H9 (cell line): ENCODE results near the gene RASA3. TPM values are rescaled to one million over a fixed set of nuclear protein-coding genes. Genes with fewer than 3 reads are reported as not detected.

Source experiments
- DNase-seq: peaks from one replicate; pipeline ENCODE4 v3.0.0-alpha.2; 2017
- H2AFZ ChIP-seq: one replicate; pipeline ENCODE4 v1.6.1; 2013; ENCODE audit warnings: mild to moderate bottlenecking, low read length, control low read depth, moderate library complexity
- H2AK5ac ChIP-seq: 2 replicates; pipeline ENCODE4 v1.6.1; 2013; ENCODE audit warnings: low read length, control low read depth, mixed read lengths; ENCODE audit not compliant: insufficient read length
- H2BK120ac ChIP-seq: one replicate; pipeline ENCODE4 v1.6.1; 2013; ENCODE audit warnings: low read depth, mild to moderate bottlenecking, low read length, control low read depth, inconsistent platforms; ENCODE audit not compliant: poor library complexity, severe bottlenecking
- H2BK12ac ChIP-seq: 2 replicates; pipeline ENCODE4 v1.6.1; 2013; ENCODE audit warnings: low read length, control low read depth, mixed read lengths, low read depth; ENCODE audit not compliant: insufficient read length
- H2BK15ac ChIP-seq: 2 replicates; pipeline ENCODE4 v1.6.1; 2013; ENCODE audit warnings: low read depth, low read length, control low read depth
- H2BK20ac ChIP-seq: one replicate; pipeline ENCODE4 v1.6.1; 2013; ENCODE audit warnings: low read depth, mild to moderate bottlenecking, low read length, control low read depth, inconsistent platforms; ENCODE audit not compliant: poor library complexity, severe bottlenecking
- H2BK5ac ChIP-seq: 2 replicates; pipeline ENCODE4 v1.6.1; 2013; ENCODE audit warnings: low read length, control low read depth, mixed read lengths; ENCODE audit not compliant: insufficient read length
- H3K14ac ChIP-seq: 2 replicates; pipeline ENCODE4 v1.6.1; 2013; ENCODE audit warnings: low read length, control low read depth; ENCODE audit not compliant: insufficient read depth
- H3K18ac ChIP-seq: 2 replicates; pipeline ENCODE4 v1.6.1; 2013; ENCODE audit warnings: low read depth, mild to moderate bottlenecking, mixed read lengths, low read length, control low read depth; ENCODE audit not compliant: insufficient read length
- H3K23ac ChIP-seq: 2 replicates; pipeline ENCODE4 v1.6.1; 2013; ENCODE audit warnings: low read length, control low read depth, mixed read lengths, low read depth; ENCODE audit not compliant: insufficient read length
- H3K23me2 ChIP-seq: 2 replicates; pipeline ENCODE4 v1.6.1; 2013; ENCODE audit warnings: low read depth, mild to moderate bottlenecking, mixed read lengths, low read length, control low read depth; ENCODE audit not compliant: insufficient read length, poor library complexity, severe bottlenecking
- H3K27ac ChIP-seq: 2 replicates; pipeline ENCODE4 v1.5.1; 2013; ENCODE audit warnings: low read length, control low read depth, mixed read lengths, low read depth; ENCODE audit not compliant: insufficient read length
- H3K27me3 ChIP-seq: 2 replicates; pipeline ENCODE4 v1.6.1; 2013; ENCODE audit warnings: low read length, control low read depth, inconsistent platforms; ENCODE audit not compliant: insufficient read depth
- H3K4ac ChIP-seq: 2 replicates; pipeline ENCODE4 v1.6.1; 2013; ENCODE audit warnings: low read depth, mild to moderate bottlenecking, control low read depth, inconsistent platforms, low read length, moderate library complexity
- H3K4me1 ChIP-seq: 2 replicates; pipeline ENCODE4 v1.6.1; 2013; ENCODE audit warnings: low read length, control low read depth, inconsistent platforms; ENCODE audit not compliant: insufficient read depth
- H3K4me2 ChIP-seq: 2 replicates; pipeline ENCODE4 v1.6.1; 2013; ENCODE audit warnings: low read length, control low read depth, mixed read lengths; ENCODE audit not compliant: insufficient read length, insufficient read depth
- H3K56ac ChIP-seq: 2 replicates; pipeline ENCODE4 v1.6.1; 2013; ENCODE audit warnings: low read depth, mild to moderate bottlenecking, mixed read lengths, low read length, control low read depth; ENCODE audit not compliant: insufficient read length
- H3K79me1 ChIP-seq: 2 replicates; pipeline ENCODE4 v1.6.1; 2013; ENCODE audit warnings: low read depth, mild to moderate bottlenecking, moderate library complexity, low read length, control low read depth, inconsistent platforms; ENCODE audit not compliant: insufficient read depth, poor library complexity, severe bottlenecking
- H3K79me2 ChIP-seq: 2 replicates; pipeline ENCODE4 v1.6.1; 2013; ENCODE audit warnings: low read length, control low read depth, inconsistent platforms; ENCODE audit not compliant: insufficient read depth
- H3K9ac ChIP-seq: 2 replicates; pipeline ENCODE4 v1.6.1; 2013; ENCODE audit warnings: low read length, control low read depth, mixed read lengths; ENCODE audit not compliant: insufficient read length; ENCODE audit errors: extremely low read depth
- H3K9me3 ChIP-seq: one replicate; pipeline ENCODE4 v1.6.1; 2013; ENCODE audit warnings: low read depth, low read length, inconsistent platforms; ENCODE audit not compliant: control insufficient read depth
- H3T11ph ChIP-seq: one replicate; pipeline ENCODE4 v1.6.1; 2013; ENCODE audit warnings: mild to moderate bottlenecking, low read length, control low read depth, inconsistent platforms
- H4K20me1 ChIP-seq: one replicate; pipeline ENCODE4 v1.6.1; 2013; ENCODE audit not compliant: control insufficient read depth, insufficient read length, insufficient read depth
- H4K5ac ChIP-seq: 2 replicates; pipeline ENCODE4 v1.6.1; 2013; ENCODE audit warnings: low read depth, mild to moderate bottlenecking, mixed read lengths, low read length, control low read depth; ENCODE audit not compliant: insufficient read length
- H4K8ac ChIP-seq: replicated peaks from 2 replicates; pipeline ENCODE4 v1.6.1; 2013; ENCODE audit warnings: low read length, control low read depth, mixed read lengths, low read depth; ENCODE audit not compliant: insufficient read length
- H4K91ac ChIP-seq: 2 replicates; pipeline ENCODE4 v1.6.1; 2013; ENCODE audit warnings: low read depth, mild to moderate bottlenecking, moderate library complexity, mixed read lengths, low read length, control low read depth; ENCODE audit not compliant: insufficient read length
- H3K27ac Mint-ChIP-seq, 3 experiments: 2 replicates in 2 of 3; 3 replicates in 1 of 3; pipeline ENCODE4 v1.8.0; 2020 to 2021; ENCODE audit warnings: mixed read lengths in 3 of 3, mild to moderate bottlenecking in 1 of 3, moderate library complexity in 1 of 3
- H3K27me3 Mint-ChIP-seq: 2 replicates; pipeline ENCODE4 v1.8.0; 2021; ENCODE audit warnings: low read depth, mild to moderate bottlenecking, moderate library complexity, mixed read lengths
- H3K36me3 Mint-ChIP-seq, 3 experiments: 2 replicates in 2 of 3; 3 replicates in 1 of 3; pipeline ENCODE4 v1.8.0; 2020 to 2021; ENCODE audit warnings: low read depth in 3 of 3, mixed read lengths in 3 of 3; ENCODE audit not compliant: insufficient read depth in 1 of 3
- H3K4me1 Mint-ChIP-seq, 2 experiments: 2 replicates each; pipeline ENCODE4 v1.8.0; 2020; ENCODE audit warnings: mixed read lengths in 2 of 2
- H3K4me3 Mint-ChIP-seq, 2 experiments: 2 replicates in 1 of 2; 3 replicates in 1 of 2; pipeline ENCODE4 v1.8.0; 2020 to 2021; ENCODE audit warnings: mild to moderate bottlenecking in 2 of 2, mixed read lengths in 2 of 2, moderate library complexity in 1 of 2
- H3K9me3 Mint-ChIP-seq, 2 experiments: 2 replicates in 1 of 2; 3 replicates in 1 of 2; pipeline ENCODE4 v1.8.0; 2020; ENCODE audit warnings: mild to moderate bottlenecking in 2 of 2, mixed read lengths in 2 of 2, moderate library complexity in 1 of 2
- CTCF ChIP-seq: fragments of 200-600 bp; sonication (generic); conservative IDR thresholded peaks from 3 replicates; pipeline ENCODE4 v1.8.0; 2021; ENCODE audit warnings: antibody characterized with exemption, mild to moderate bottlenecking
- WGBS: extraction: QIAGEN DNeasy Blood & Tissue Kit; methylation state at CpG from one replicate; pipeline ENCODE4 v1.1.7; 2013; ENCODE audit warnings: missing lambda C conversion rate, low lambda C conversion rate, mixed read lengths; ENCODE audit not compliant: insufficient read length; ENCODE audit errors: extremely low coverage; 5-methylcytosine and 5-hydroxymethylcytosine counted together
- total RNA-seq: library from RNA; stranded (reverse); gene quantifications from 2 replicates; pipeline ENCODE4 v1.2.1, GENCODE V29; 2021

The RASA3 gene
- total RNA-seq, 1 experiment from 2014 or later, result 12.3 TPM

DNA sequence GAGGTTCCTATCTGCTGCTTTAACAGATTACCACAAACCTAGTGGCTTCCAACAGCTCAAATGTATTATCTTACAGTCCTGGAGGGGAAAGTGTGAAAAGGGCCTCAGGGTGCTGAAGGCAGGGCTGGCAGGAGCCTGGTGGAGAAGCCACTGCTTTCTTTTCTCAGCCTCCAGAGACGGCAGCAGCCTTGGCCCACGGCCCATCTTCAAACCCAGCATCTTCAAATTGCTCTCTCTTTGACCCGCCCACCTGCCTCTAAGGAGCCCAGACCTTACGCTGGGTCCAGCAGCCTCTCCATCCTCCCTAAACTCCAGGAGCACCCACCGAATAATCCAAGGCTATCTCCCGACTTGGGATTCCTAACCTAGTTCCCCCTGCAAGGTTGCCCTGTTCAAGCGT is 194.2 kb downstream of the RASA3 start:
- H3T11ph ChIP-seq, result no peak overlapping the region
- WGBS, result no CpG with 5 or more reads among the region's 7 CpGs
- Mint-ChIP-seq H3K9me3 (no peaks in the 10 kb centered on the region), H3K4me1 (peaks cover 11 to 13% of the 10 kb centered on the region in 2 experiments), H3K27me3 (no peaks in the 10 kb centered on the region; the same call in none of the 2 replicates), H3K36me3 (no peaks in the 10 kb centered on the region), H3K27ac (peak overlapping the region in 1 of 3 experiments; percentile 22; a peak in 1 of 7 replicates), H3K4me3 (no peak overlapping the region)
- no peaks in the 10 kb centered on the region for H3K23me2 ChIP-seq
- no peak overlapping the region for H4K8ac ChIP-seq
- DNase-seq, result no peak
- no peak overlapping the region for H2BK5ac ChIP-seq
- H4K20me1 ChIP-seq, result no peaks in the 10 kb centered on the region
- H2BK15ac ChIP-seq, result no peak overlapping the region
- no peak overlapping the region for H4K5ac ChIP-seq
- H3K79me2 ChIP-seq, result no peaks in the 10 kb centered on the region
- H2BK120ac ChIP-seq, result no peak overlapping the region
- H3K18ac ChIP-seq, result no peak overlapping the region
- H2AK5ac ChIP-seq, result no peak overlapping the region
- no peaks in the 10 kb centered on the region for H3K9me3 ChIP-seq
- no peaks in the 10 kb centered on the region for H3K27me3 ChIP-seq
- H3K14ac ChIP-seq, result no peak overlapping the region
- no peaks in the 10 kb centered on the region for H3K4me1 ChIP-seq
- H3K4ac ChIP-seq, result no peak overlapping the region
- H3K27ac ChIP-seq, result no peak overlapping the region
- no peak for TF ChIP-seq CTCF
- H2BK12ac ChIP-seq, result no peak overlapping the region
- no peak overlapping the region for H3K9ac ChIP-seq
- H3K4me2 ChIP-seq, result no peak overlapping the region
- no peak overlapping the region for H2AFZ ChIP-seq
- H3K56ac ChIP-seq, result no peak overlapping the region
- no peaks in the 10 kb centered on the region for H3K79me1 ChIP-seq
- no peak overlapping the region for H3K23ac ChIP-seq
- no peak overlapping the region for H4K91ac ChIP-seq
- no peak overlapping the region for H2BK20ac ChIP-seq
